Right lobe of liver (tissue), 6 donors: Measurements from ENCODE around the gene ARID5B. TPM values are rescaled to one million over a fixed set of nuclear protein-coding genes. Genes with fewer than 3 reads are reported as not detected.

Source experiments
- ATAC-seq, 4 donors: fragments of 200-7000 bp; cut with Tn5 transposase; one replicate each; pipeline ENCODE4 v1.9.1; 2020; ENCODE audit warnings: mild to moderate bottlenecking in 4 of 4, moderate library complexity in 4 of 4
- DNase-seq, 3 donors: peaks; one replicate each; pipeline ENCODE4 v3.0.0-alpha.2; 2020
- H3K27ac ChIP-seq, 3 donors: fragments of 200-600 bp; one replicate each; pipeline ENCODE4 v1.8.0; 2022
- H3K27me3 ChIP-seq, 2 donors: fragments of 200-600 bp; one replicate each; pipeline ENCODE4 v1.8.0; 2022
- H3K36me3 ChIP-seq, 4 donors: fragments of 200-600 bp; sonication (generic) in 1 of 4; one replicate each; pipeline versions ENCODE4 v1.5.1 to v1.8.0; 2017 to 2022; ENCODE audit warnings: control low read depth in 1 of 4
- H3K4me1 ChIP-seq, 4 donors: fragments of 200-600 bp; sonication (generic) in 1 of 4; one replicate each; pipeline versions ENCODE4 v1.5.1 to v1.8.0; 2017 to 2022; ENCODE audit warnings: control low read depth in 1 of 4
- H3K4me3 ChIP-seq, 3 donors: fragments of 200-600 bp; one replicate each; pipeline ENCODE4 v1.8.0; 2022
- H3K9me3 ChIP-seq, 4 donors: fragments of 200-600 bp; sonication (generic) in 1 of 4; one replicate each; pipeline versions ENCODE4 v1.5.1 to v1.8.0; 2017 to 2022; ENCODE audit warnings: control low read depth in 1 of 4
- POLR2A ChIP-seq: fragments of 450-650 bp; IDR thresholded peaks from one replicate; pipeline ENCODE4 v1.6.1; 2017; ENCODE audit warnings: antibody characterized with exemption, mild to moderate bottlenecking
- WGBS: methylation state at CpG from one replicate; pipeline ENCODE4 v1.1.6; 2018; ENCODE audit warnings: low coverage, low lambda C conversion rate; ENCODE audit not compliant: insufficient coverage; ENCODE audit errors: missing lambda C conversion rate; 5-methylcytosine and 5-hydroxymethylcytosine counted together
- intact Hi-C, 2 donors: fragments of 100-400 bp; cut with DNase I; formaldehyde crosslinking; loops; one replicate each; pipeline versions ENCODE4 v1.11.2 to v1.14.1; 2022
- total RNA-seq, 6 experiments: library from RNA; depleted of rRNA in 2 of 6; stranded (reverse); fragments of >200 nt in 2 of 6; fragmentation: NEBNext Ultra II Directional in 3 of 6; extraction: Animal tissue kit (Norgen Biotek cat#: 25700) in 3 of 6; gene quantifications; one replicate each; pipeline versions ENCODE4 v1.1.0 to v1.2.4, GENCODE V29; 2016 to 2023
- TF ChIP-seq, protein P1 (sequence below), 4 donors: fragments of 200-600 bp in 3 of 4; fragments of 450-650 bp in 1 of 4; IDR thresholded peaks; one replicate each; pipeline versions ENCODE4 v1.5.1 to v1.8.0; 2016 to 2022; ENCODE audit warnings: antibody characterized with exemption in 4 of 4, mild to moderate bottlenecking in 2 of 4
- donor health status: DM: no; HTN: yes; CAD: no.
- donor health status: DM: no; HTN: no; CAD: no.
- donor health status: DM: no; HTN: no; CAD: no.
- donor health status: DM: no; HTN: yes; CAD: no.
- donor health status: DM: no; HTN: yes; CAD: no.

The ARID5B gene
- total RNA-seq, 6 experiments from 2014 or later: 2.7 to 10.5 (median 5.3) TPM

DNA sequence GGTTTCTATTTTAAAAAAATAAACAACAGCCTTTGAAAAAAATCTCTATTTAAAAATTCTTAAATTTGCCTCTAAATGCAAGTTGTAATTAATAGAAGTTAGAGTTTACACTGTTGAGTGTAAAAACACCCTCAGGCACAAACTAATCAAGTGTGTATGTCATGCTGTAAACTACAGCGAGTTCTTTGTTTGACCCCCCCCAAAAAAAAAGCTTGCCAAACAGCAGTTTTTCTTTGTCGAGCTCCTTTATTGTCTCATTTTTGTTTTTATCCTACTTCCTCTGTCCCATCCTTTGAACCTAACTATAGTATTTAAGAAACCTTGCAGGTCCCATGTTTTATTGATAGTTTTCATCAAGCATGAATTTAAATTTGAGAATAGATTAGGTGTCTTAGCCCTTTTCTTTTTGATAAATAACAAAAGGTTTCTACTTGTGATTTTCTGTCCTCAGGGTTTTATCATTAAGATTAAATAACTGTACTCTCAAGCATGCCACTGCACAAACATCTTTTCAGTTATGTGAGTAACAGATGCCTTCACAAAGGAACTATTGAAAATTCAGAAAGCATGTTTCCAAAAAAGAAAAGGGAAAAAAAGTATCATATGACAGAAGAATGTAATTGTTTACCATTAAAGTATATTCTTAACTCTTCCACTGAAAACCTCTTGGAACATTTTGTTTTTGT lies 176.0 kb downstream of the ARID5B start:
- peaks cover 0 to 4% (median under 1%) of the 10 kb centered on the region in 4 donors for H3K36me3 ChIP-seq
- DNase-seq (no peak), ATAC-seq (no peak)
- WGBS: 32% methylated on average over 2 of the region's 2 CpGs
- no peaks in the 10 kb centered on the region for H3K9me3 ChIP-seq
- intact Hi-C loops: no loop called here
- H3K4me3 ChIP-seq: no peak overlapping the region
- H3K4me1 ChIP-seq: peaks cover 0 to 12% (median 0%) of the 10 kb centered on the region in 4 donors
- H3K27me3 ChIP-seq: no peaks in the 10 kb centered on the region
- H3K27ac ChIP-seq: no peak overlapping the region
- TF ChIP-seq, protein P1, sequence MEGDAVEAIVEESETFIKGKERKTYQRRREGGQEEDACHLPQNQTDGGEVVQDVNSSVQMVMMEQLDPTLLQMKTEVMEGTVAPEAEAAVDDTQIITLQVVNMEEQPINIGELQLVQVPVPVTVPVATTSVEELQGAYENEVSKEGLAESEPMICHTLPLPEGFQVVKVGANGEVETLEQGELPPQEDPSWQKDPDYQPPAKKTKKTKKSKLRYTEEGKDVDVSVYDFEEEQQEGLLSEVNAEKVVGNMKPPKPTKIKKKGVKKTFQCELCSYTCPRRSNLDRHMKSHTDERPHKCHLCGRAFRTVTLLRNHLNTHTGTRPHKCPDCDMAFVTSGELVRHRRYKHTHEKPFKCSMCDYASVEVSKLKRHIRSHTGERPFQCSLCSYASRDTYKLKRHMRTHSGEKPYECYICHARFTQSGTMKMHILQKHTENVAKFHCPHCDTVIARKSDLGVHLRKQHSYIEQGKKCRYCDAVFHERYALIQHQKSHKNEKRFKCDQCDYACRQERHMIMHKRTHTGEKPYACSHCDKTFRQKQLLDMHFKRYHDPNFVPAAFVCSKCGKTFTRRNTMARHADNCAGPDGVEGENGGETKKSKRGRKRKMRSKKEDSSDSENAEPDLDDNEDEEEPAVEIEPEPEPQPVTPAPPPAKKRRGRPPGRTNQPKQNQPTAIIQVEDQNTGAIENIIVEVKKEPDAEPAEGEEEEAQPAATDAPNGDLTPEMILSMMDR (IDR thresholded peaks at IDR 0.05): no peak
- no peak for TF ChIP-seq POLR2A

DNA sequence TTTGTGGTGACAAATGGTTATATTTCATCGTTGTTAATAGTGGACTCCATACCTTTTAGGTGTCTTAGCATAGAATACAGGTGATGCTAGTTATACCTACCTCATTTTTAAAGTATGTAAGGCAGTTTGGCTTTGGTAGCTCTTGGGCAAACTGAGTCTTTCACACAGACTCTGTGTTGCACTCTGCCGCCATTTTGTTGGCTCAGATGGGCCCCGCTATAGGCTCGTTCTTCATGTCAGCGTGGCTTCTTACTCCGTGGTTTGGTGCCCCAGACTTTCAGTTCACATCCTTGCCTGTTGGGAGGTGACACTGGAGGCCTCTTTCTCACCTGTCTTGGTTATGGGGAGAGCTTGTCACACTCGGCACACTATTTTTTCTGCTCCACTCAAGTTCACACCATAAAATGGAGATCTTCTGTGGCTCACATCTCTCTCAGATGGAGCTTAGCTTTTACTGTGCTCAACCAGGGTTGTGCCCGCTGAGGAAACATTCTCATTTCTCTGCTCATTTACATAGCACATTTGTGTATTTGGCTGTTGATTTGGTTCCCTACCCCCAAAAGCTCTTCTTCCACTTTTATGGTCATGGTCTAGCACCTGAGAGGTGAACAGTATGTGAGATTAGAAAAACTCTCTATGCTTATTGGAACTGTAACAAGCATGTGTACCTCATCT lies 178.5 kb downstream of the ARID5B start:
- Histone ChIP-seq H3K27ac (no peak overlapping the region), H3K4me1 (peaks cover 0 to 29% (median 0%) of the 10 kb centered on the region in 4 donors), H3K27me3 (no peaks in the 10 kb centered on the region), H3K36me3 (no peaks in the 10 kb centered on the region), H3K4me3 (no peak overlapping the region), H3K9me3 (no peaks in the 10 kb centered on the region)
- no peak for TF ChIP-seq POLR2A
- TF ChIP-seq, protein P1 (IDR thresholded peaks at IDR 0.05): no peak
- ATAC-seq (no peak), DNase-seq (no peak)
- intact Hi-C loops: no loop called here
- WGBS: 100% methylated on average over 7 of the region's 8 CpGs

DNA sequence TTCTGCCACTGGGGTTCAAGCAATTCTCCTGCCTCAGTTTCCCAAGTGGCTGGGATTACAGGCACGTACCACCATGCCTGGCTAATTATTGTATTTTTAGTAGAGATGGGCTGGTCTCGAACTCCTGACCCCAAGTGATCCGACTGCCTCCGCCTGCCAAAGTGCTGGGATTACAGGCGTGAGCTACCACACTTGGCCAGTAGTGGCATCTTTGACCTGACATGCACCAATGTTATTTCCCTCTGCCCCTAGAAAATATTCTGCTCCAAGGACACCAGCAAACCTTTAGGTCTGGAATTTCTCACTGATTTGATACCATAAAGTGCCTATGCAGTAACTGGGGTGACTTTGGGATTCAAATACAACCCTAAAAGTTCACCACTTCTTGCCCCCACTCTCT lies 179.4 kb downstream of the ARID5B start:
- TF ChIP-seq, protein P1 (IDR thresholded peaks at IDR 0.05): no peak
- no peak for TF ChIP-seq POLR2A
- Histone ChIP-seq H3K36me3 (peaks cover 0 to 4% (median 0%) of the 10 kb centered on the region in 4 donors), H3K4me1 (peaks cover 0 to 29% (median 0%) of the 10 kb centered on the region in 4 donors), H3K27ac (peak overlapping the region in 1 of 3 donors; percentile 1), H3K4me3 (no peak overlapping the region), H3K9me3 (no peaks in the 10 kb centered on the region), H3K27me3 (no peaks in the 10 kb centered on the region)
- intact Hi-C loops: no loop called here
- no peak for DNase-seq
- no peak for ATAC-seq
- 67% methylated on average over 1 of the region's 5 CpGs for WGBS

DNA sequence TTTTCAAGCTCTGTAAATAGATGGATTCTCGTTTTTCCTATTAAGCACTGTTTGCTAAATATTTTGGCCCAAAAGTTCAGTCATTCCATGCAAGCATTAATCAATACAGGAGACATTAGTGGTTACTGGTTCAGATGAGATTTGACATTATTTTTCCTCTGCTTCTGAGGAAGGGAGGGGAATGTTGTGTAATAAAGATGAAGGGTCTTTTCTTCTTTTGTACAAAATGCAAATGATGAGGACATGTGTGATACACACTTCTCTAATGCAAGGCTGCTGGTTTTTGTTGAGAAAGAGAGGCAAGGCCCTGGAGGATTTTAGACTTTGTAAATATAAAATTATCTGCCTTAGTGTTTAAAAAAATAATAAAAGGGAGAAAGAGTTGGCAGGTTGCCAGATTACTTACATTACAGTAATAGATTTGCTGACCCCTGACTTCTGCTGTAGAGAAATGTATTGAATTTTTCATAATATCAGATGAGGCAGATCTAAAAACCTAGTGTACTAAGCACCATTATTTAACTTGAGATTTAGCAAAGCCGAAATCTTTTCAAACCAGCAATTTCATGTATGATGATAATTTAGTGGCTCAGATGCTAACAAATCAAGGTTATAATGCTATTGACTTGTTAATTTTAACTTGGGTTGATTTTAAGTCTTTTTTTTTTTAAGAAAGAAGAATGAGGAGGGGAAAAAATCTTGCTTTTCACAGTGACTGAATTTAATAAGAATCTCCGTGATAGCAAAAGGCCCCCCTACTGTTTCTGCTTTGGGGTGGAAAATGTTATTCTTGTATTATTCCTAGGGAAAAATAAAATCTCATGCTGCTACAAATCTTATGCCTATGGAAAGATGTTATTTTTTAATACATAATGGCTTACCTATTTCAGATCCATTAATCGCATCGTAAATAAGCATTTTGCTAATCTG lies 180.1 kb downstream of the ARID5B start:
- H3K4me1 ChIP-seq: peaks cover 0 to 29% (median 0%) of the 10 kb centered on the region in 4 donors
- TF ChIP-seq POLR2A: no peak
- TF ChIP-seq, protein P1 (IDR thresholded peaks at IDR 0.05): no peak
- no peak overlapping the region for H3K4me3 ChIP-seq
- H3K27ac ChIP-seq: no peak overlapping the region
- intact Hi-C loops: no loop called here
- ATAC-seq: no peak
- no peaks in the 10 kb centered on the region for H3K9me3 ChIP-seq
- 77% methylated on average over 5 of the region's 5 CpGs for WGBS
- H3K27me3 ChIP-seq: no peaks in the 10 kb centered on the region
- no peak for DNase-seq
- H3K36me3 ChIP-seq: peaks cover 0 to 7% (median 0%) of the 10 kb centered on the region in 4 donors
